ENCODE results near the gene IQCN.

Gene IQCN

GRCh38 chr19:18312092-18312534 lies 37.9 kb upstream of the IQCN start:
- Histone ChIP-seq H3K27me3 (no peaks in the 10 kb centered on the region), H3K9ac (no peak overlapping the region), H4K20me1 (no peaks in the 10 kb centered on the region; the same call in 1 of the 2 replicates), H3K4me1 (peaks cover 51% of the 10 kb centered on the region), H3K4me3 (no peak overlapping the region), H3K27ac (0 out of 2 replicates have a peak overlapping the region, but pooled peaks have one; percentile 22), H3K4me2 (no peak overlapping the region), H3K9me3 (no peaks in the 10 kb centered on the region), H3K36me3 (peaks cover 81% of the 10 kb centered on the region)
- no peak for TF ChIP-seq Cebpa-rat (IDR thresholded peaks at IDR 0.05)

GRCh38 chr19:18311502-18312091 lies 37.3 kb upstream of the IQCN start:
- no peak for TF ChIP-seq Cebpa-rat (IDR thresholded peaks at IDR 0.05)
- H3K27me3 ChIP-seq = no peaks in the 10 kb centered on the region
- H3K4me2 ChIP-seq = no peak overlapping the region
- H3K36me3 ChIP-seq = peaks cover 81% of the 10 kb centered on the region
- H3K9me3 ChIP-seq = no peaks in the 10 kb centered on the region
- H3K9ac ChIP-seq = 0 out of 2 replicates have a peak overlapping the region, but pooled peaks have one; percentile 10
- H3K4me1 ChIP-seq = peaks cover 51% of the 10 kb centered on the region
- 0 out of 2 replicates have a peak overlapping the region, but pooled peaks have one; percentile 22 for H3K27ac ChIP-seq
- no peaks in the 10 kb centered on the region; the same call in 1 of the 2 replicates for H4K20me1 ChIP-seq
- no peak overlapping the region for H3K4me3 ChIP-seq

- Histone ChIP-seq H3K9me3 (no peaks in the 10 kb centered on the region), H3K4me1 (peaks cover 51% of the 10 kb centered on the region), H3K4me3 (no peak overlapping the region), H3K27ac (no peak overlapping the region), H3K36me3 (peaks cover 81% of the 10 kb centered on the region), H3K27me3 (no peaks in the 10 kb centered on the region), H3K4me2 (no peak overlapping the region), H3K9ac (0 out of 2 replicates have a peak overlapping the region, but pooled peaks have one; percentile 10), H4K20me1 (no peaks in the 10 kb centered on the region; the same call in 1 of the 2 replicates)
- TF ChIP-seq Cebpa-rat (IDR thresholded peaks at IDR 0.05) = no peak
Measured at GRCh38 chr19:18310966-18311365, 36.7 kb upstream of the IQCN start.

- Histone ChIP-seq H3K9me3 (no peaks in the 10 kb centered on the region), H3K4me1 (peaks cover 51% of the 10 kb centered on the region), H4K20me1 (no peaks in the 10 kb centered on the region; the same call in 1 of the 2 replicates), H3K27ac (no peak overlapping the region), H3K4me2 (no peak overlapping the region), H3K36me3 (peaks cover 74% of the 10 kb centered on the region), H3K9ac (no peak overlapping the region), H3K4me3 (no peak overlapping the region), H3K27me3 (no peaks in the 10 kb centered on the region)
- no peak for TF ChIP-seq Cebpa-rat (IDR thresholded peaks at IDR 0.05)
Measured at GRCh38 chr19:18310118-18310909, 36.1 kb upstream of the IQCN start.

GRCh38 chr19:18309525-18310064 lies 35.3 kb upstream of the IQCN start:
- H3K27ac ChIP-seq = peak overlapping the region; percentile 95; the same call in 1 of the 2 replicates
- H3K9me3 ChIP-seq = no peaks in the 10 kb centered on the region
- TF ChIP-seq Cebpa-rat (IDR thresholded peaks at IDR 0.05) = no peak
- peaks cover 55% of the 10 kb centered on the region for H3K4me1 ChIP-seq
- H3K4me2 ChIP-seq = peak overlapping the region; percentile 98; the same call in 1 of the 2 replicates
- no peak overlapping the region for H3K9ac ChIP-seq
- no peaks in the 10 kb centered on the region; the same call in 1 of the 2 replicates for H4K20me1 ChIP-seq
- no peak overlapping the region for H3K4me3 ChIP-seq
- H3K36me3 ChIP-seq = peaks cover 68% of the 10 kb centered on the region
- H3K27me3 ChIP-seq = no peaks in the 10 kb centered on the region

- Histone ChIP-seq H3K27me3 (no peaks in the 10 kb centered on the region), H3K4me2 (peak overlapping the region; percentile 98), H3K4me1 (peaks cover 61% of the 10 kb centered on the region), H4K20me1 (no peaks in the 10 kb centered on the region; the same call in 1 of the 2 replicates), H3K4me3 (no peak overlapping the region), H3K36me3 (peaks cover 61% of the 10 kb centered on the region), H3K27ac (peak overlapping the region; percentile 95), H3K9ac (peak overlapping the region; percentile 88; the same call in 1 of the 2 replicates), H3K9me3 (no peaks in the 10 kb centered on the region)
- no peak for TF ChIP-seq Cebpa-rat (IDR thresholded peaks at IDR 0.05)
Measured at GRCh38 chr19:18308948-18309325, 34.7 kb upstream of the IQCN start.

GRCh38 chr19:18308051-18308947 lies 34.0 kb upstream of the IQCN start:
- peaks cover 55% of the 10 kb centered on the region for H3K36me3 ChIP-seq
- H3K9me3 ChIP-seq = no peaks in the 10 kb centered on the region
- no peak for TF ChIP-seq Cebpa-rat (IDR thresholded peaks at IDR 0.05)
- H4K20me1 ChIP-seq = no peaks in the 10 kb centered on the region; the same call in 1 of the 2 replicates
- H3K4me2 ChIP-seq = peak overlapping the region; percentile 98
- H3K27me3 ChIP-seq = no peaks in the 10 kb centered on the region
- H3K4me1 ChIP-seq = peaks cover 68% of the 10 kb centered on the region
- H3K4me3 ChIP-seq = peak overlapping the region; percentile 64
- peak overlapping the region; percentile 95 for H3K27ac ChIP-seq
- H3K9ac ChIP-seq = peak overlapping the region; percentile 88

- Histone ChIP-seq H3K9ac (peak overlapping the region; percentile 88), H4K20me1 (no peaks in the 10 kb centered on the region; the same call in 1 of the 2 replicates), H3K4me3 (peak overlapping the region; percentile 64), H3K4me1 (peaks cover 78% of the 10 kb centered on the region), H3K27ac (peak overlapping the region; percentile 95), H3K4me2 (peak overlapping the region; percentile 98), H3K36me3 (peaks cover 45% of the 10 kb centered on the region), H3K27me3 (no peaks in the 10 kb centered on the region), H3K9me3 (no peaks in the 10 kb centered on the region)
- TF ChIP-seq Cebpa-rat (IDR thresholded peaks at IDR 0.05) = no peak
Measured at GRCh38 chr19:18307271-18307681, 33.0 kb upstream of the IQCN start.

- peak overlapping the region; percentile 95 for H3K27ac ChIP-seq
- H4K20me1 ChIP-seq = no peaks in the 10 kb centered on the region; the same call in 1 of the 2 replicates
- H3K9ac ChIP-seq = peak overlapping the region; percentile 88
- peaks cover 41% of the 10 kb centered on the region for H3K36me3 ChIP-seq
- H3K4me2 ChIP-seq = peak overlapping the region; percentile 98
- peak overlapping the region; percentile 64 for H3K4me3 ChIP-seq
- TF ChIP-seq Cebpa-rat (IDR thresholded peaks at IDR 0.05) = no peak
- peaks cover 82% of the 10 kb centered on the region for H3K4me1 ChIP-seq
- no peaks in the 10 kb centered on the region for H3K9me3 ChIP-seq
- no peaks in the 10 kb centered on the region for H3K27me3 ChIP-seq
Measured at GRCh38 chr19:18306888-18307260, 32.6 kb upstream of the IQCN start.

Data from BLaER1 (cell line).